ENCODE results near the gene PTPRS.
A peak's percentile ranks its signal among the peaks of the same experiment; 100 is the strongest.
"Not testable (repeated sequence)": the region's sequence is repeated elsewhere in the genome, so short reads cannot be mapped to it uniquely, and the experiment has no call there.

PTPRS gene

DNA sequence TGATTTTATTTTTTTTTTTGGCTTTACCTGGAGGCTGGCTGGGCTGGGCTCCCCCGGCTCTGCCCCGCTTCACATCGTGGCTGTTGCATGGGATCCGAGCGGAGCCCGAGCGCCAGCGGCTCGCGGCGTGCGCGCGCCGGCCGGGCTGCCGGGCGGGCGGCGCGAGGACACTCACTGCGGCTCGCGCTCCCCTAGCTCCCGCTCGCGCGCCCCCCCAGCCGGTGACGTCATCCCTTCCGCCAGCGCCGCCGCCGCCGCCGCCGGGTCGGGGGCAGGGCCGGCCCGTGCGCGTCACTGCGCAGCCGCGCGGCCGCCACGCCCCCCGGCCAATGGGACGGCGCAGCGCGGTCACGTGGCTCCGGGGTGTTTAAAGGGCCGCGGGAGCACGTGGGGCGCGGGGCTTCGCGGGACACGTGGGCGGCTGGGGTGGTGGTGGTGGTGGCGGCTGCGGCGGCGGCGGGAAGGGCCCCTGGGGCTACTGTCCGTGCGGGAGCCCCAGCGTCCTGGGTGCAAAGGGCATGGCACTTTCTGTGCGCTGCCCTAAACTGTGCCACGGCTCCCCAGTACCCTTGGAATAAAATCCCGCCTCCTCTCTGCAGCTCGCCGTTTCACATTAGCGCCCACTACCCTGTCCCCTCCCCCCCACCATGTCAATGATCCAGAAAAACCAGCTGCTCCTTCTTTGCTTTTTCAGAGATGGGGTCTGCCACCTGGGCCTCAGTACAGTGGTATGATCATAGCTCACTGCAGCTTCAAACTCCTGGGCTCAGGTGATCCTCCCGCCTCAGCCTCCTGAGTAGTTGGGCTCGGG lies at the start of gene PTPRS:
PTPRS (minus strand) TSS at position 176 of the 811 bp plus-strand sequence. CDS start 54,672 bp downstream, outside the sequence.
- DNase-seq = peak; percentile 80

DNA sequence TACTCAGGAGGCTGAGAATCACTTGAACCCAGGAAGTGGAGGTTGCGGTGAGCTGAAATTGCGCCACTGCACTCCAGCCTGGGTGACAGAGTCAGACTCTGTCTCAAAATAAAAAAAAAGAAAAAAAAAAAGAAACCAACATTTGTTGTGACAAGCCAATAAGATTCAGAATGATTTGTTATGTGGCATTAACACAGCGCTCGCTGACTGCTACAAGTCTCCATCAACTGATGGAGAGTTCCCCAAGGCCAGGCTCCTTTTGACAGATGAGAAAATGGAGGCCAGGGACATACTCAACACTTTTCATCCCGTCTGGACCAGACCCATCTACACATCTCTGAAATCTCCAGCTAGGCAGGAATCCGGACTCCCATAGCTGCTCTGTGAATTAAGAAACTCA lies 48.7 kb upstream of the PTPRS start:
- DNase-seq = no peak

DNA sequence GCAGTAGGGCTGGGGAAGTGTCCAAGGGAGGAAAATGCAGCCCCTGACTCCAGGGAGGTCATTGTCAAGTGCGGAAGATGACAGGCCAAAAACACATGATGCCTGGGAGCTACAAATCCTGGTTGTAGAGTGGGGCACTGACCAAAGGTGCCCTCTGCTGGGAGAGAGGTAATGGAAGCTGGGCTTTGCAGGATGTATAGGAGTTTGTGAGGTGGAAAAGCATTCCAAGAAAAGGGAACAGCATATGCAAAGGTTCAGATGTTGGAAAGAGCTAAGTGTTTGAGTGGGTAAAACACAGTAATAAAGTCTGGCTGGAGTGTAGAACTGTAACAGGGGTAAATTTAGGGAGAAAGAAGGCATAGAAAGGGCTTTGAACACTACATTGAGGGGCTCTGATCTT lies 46.9 kb upstream of the PTPRS start:
- no peak for DNase-seq

DNA sequence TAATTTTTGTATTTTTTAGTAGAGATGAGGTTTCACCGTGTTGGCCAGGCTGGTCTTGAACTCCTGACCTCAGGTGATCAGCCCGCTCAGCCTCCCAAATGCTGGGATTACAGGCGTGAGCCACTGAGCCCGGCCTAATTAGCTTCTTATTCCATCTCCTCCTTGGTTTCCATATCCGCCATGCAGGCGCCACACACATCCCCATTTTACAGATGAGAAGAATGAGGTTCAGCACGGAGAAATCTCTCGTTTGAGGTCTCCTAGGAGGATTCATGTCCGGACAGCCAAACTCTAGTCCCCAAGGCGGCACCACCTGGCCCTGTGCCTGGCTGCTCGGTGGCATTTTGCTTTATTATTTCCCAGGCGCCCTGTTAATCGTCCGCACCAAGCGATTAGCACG lies 46.2 kb upstream of the PTPRS start:
- DNase-seq = no peak

DNA sequence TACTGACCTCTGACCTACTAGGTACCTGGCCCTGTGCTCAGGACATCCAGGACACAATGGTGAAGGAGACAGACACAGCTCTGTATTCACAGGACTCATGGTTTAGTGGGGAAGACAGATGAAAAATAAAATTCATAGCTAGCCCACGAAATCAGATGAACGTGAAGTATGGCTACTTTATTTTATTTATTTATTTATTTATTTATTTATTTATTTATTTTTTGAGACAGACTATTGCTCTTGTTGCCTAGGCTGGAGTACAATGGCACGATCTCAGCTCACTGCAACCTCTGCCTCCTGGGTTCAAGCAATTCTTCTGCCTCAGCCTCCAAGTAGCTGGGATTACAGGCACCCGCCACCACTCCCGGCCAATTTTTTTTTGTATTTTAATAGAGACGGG lies 40.6 kb upstream of the PTPRS start:
- DNase-seq = not testable (repeated sequence)

DNA sequence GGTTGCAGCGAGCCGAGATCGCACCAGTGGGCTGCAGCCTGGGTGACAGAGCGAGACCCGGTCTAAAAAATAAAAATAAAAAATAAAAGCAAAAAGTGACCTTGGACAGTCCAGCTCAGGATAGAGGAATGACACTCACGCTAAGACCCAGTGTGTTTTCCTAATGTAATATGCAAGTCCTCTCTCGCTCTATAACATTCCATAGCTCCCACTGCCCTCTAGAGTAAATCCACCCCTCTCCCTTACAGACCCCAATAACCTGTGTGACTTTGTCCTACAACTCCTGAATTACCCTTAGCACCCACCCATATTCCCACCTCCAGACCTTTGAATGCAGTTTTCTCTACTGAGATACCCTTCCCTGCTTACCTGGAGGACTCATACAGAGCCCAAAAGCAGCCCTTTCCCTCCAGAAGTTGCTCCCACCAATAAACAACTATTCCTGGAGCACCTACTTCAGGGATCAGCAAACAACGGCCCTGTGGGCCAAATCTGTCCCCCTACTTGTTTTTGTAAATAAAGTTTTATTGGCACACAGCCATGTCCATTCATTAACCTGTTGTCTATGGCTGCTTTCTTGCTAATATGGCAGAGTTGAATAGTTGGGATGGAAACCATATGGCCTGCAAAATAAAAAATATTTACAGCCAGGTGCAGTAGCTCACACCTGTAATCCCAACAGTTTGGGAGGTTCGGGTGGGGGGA lies 39.8 kb upstream of the PTPRS start:
- no peak for DNase-seq

DNA sequence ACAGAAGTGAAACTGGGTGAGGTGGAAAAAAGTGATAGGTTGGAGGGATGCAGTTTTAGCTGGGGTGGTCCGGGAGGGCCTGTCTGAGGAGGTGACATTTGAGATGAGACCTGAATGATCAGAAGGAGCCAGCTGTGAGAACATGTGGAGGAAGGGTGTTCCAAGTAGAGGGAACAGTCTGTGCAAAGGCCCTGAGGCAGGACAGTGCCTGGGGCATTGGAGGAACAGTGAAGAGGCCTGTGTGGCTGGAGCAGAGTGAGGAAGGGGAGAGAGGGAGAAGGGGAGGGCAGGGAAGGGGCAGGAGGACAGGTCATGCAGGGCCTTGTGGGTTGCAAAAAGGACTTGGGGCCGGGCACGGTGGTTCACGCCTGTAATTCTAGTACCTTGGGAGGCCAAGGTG lies 36.3 kb upstream of the PTPRS start:
- DNase-seq = no peak

DNA sequence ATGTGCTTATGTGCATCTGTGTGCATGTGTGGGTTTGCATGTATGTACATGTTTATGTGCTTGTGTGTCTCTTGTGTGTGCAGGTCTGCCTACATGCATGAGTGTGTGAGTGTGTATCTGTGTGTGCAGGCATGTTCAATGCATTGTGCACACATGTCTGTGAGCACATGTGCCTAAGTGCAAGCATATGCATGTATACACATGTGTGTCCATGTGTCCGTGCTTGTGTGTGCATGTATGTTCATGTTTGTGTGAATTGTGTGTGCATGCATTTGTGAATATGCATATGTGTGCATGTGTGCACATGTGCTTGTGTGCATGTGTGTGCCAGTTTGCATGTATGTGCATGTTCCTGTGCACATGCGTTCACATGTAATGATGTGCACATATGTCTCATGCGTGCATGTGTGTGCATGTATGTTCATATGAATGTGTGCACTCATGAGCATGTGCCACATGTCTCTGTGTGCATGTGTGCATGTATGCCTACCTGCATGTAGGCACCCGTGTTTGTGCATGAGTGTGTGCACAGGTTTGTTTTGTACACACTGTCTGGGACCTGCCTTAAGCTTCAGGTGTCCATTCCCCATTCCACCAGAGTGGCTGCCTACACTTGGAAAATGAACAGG lies 32.1 kb upstream of the PTPRS start:
- no peak for DNase-seq

DNA sequence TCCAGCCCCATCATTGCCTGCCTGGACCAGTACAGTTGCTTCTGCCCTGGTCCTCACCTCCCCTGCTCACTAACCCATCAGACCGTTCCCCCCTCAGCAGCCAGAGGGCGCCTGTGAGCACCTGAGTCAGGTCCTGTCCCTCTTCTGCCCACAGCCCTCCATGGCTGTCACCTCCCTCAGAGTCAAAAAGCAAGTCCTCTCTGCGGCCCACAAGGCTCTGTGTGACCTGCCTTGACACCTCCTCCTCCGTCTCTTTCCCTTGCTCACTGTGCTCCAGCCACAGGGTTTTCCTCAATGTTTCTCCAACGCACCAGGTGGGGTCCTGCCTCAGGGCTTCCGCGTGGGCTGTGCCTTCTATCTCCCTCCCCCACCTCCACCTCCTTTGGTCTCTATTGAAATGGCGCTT lies 29.4 kb upstream of the PTPRS start:
- peak; percentile 78 for DNase-seq

DNA sequence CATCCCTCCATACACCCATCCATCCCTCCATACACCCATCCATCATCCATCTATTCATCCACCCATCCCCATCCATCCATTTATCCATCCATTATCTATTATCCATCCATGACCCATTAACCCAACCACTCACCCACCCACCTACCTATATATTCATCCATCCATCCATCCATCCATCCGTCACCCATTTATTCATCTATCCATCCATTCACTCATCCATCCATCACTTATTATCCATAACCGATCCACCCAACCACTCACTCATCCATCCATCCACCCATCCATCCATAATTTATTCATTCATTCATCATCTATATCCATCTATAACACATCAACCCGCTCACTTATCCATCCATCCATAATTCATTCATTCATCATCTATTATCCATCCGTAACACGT lies 28.7 kb upstream of the PTPRS start:
- DNase-seq = no peak

DNA sequence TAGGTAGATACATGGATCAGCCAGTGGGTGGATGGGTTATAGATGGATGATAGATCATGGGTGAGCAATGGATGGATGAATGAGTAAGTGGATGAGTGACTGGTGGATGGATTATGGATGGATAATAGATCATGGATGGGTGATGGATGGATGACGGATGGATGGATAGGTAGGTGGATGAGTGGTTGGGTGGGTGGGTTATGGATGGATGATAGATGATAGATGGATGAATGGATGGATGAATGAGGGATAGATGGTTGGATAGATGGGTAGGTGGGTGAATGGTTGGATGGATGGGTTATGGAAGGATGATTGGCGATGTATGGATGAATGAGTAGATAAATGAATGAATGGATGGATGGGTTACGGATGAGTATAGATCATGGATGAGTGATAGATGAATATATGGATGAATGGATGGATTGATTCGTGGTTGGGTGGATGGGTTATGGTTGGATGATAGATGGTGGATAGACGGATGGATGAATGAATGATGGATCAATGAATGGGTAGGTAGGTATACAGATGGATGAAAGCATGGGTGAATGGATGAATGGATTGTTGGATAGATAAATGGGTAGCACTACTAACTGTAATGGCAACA lies 27.0 kb upstream of the PTPRS start:
- no peak for DNase-seq

DNA sequence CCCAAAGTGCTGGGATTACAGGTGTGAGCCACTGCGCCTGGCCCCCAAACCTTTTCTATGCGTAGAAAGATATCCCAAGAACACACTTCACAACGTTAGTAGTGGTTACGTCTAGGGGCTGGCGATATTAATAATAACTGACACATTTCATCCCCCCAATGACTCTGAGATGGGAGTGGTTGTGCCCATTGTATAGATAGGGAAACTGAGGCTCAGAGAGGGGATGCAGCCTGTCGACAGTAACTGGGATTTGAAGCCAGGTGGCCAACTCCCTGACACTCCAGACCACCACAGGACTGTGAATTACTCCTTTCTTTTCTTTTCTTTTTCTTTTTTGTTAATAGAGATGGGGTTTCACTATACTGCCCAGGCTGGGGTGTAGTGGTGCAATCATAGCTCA lies 25.3 kb upstream of the PTPRS start:
- DNase-seq = no peak

DNA sequence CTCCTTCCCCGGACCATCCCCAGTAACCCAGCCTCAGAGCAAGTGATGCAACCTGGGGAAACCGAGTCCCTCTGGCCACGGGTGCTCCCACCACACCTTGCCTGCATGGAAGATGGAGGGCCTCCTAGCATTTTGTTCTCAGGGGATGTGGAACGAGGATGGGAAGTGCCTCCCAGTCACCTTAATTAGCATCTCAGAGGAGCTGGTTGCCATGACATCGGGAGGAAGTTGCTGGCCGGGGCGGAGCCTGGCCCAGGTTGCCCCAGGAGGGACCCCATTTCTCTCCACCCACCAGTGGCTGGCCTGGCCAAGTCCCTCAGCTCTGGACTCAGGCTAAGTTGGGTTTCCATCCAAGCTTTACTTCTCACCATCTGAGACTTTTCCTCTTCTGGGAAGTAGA lies 24.1 kb upstream of the PTPRS start:
- DNase-seq = no peak

DNA sequence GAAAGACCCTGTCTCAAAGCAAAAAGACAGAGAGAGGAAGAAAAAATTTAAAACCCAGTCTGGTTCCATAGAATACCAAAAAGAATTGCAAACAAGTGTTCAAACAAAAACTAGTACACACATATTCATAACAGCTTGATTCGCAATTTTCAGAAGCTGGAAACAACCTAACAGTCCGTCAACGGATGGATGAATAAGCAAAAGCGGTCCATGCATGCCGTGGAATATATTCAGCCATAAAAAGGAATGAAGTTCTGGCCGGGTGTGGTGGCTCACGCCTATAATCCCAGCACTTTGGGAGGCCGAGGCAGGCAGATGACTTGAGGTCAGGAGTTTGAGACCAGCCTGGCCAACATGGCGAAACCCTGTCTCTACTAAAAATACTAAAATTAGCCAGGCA lies 21.2 kb upstream of the PTPRS start:
- not testable (repeated sequence) for DNase-seq

DNA sequence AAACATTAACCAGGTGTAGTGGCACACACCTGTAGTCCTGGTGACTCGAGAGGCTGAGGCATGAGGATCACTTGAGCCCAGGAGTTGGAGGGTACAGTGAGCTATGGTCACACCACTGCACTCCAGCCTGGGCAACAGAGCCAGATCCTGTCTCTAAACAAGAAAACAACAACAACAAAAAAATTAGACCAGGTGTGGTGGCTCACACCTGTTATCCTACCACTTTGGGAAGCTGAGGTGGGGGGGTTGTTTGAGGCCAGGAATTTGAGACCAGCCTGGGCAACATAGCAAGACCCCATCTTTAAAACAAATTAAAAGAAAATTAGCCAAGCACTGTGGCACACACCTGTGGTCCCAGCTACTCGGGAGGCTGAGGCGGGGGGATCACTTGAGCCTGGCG lies 20.8 kb upstream of the PTPRS start:
- DNase-seq = no peak

DNA sequence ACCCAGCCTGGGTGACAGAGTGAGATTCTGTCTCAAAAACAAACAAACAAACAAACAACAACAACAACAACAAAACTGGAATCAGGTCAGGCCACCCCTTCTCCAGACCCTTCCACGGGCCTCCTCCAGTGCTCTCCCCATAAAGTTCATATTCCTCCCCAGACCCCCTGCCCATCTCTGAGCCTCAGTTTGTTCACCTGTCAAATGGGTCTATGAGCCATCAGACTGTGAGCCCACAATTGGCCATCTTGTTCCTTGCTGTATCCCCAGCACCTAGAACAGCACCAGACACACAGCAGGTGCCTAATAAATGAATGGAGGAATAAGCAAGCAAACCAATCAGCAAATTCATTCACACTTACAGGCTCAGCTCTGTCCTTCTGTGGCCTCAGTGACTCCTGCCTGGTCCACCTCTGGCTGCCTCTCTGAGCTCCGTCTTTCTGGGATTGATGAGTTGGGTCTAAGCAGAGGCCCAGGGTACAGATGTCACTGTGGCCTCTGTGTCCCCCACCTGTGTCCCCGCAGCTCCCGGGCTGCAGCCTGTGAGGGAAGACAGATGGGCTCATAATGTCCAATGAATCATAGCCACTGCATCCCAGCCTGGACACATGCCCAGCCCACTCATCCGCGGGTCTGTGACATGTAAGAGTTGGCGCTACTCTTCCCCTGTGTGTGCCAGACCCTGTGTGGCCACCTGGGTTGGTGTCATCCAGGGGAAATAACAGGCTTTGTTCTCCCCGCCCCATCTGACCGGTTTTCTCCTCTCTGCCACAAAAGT lies 19.6 kb upstream of the PTPRS start:
- no peak for DNase-seq

DNA sequence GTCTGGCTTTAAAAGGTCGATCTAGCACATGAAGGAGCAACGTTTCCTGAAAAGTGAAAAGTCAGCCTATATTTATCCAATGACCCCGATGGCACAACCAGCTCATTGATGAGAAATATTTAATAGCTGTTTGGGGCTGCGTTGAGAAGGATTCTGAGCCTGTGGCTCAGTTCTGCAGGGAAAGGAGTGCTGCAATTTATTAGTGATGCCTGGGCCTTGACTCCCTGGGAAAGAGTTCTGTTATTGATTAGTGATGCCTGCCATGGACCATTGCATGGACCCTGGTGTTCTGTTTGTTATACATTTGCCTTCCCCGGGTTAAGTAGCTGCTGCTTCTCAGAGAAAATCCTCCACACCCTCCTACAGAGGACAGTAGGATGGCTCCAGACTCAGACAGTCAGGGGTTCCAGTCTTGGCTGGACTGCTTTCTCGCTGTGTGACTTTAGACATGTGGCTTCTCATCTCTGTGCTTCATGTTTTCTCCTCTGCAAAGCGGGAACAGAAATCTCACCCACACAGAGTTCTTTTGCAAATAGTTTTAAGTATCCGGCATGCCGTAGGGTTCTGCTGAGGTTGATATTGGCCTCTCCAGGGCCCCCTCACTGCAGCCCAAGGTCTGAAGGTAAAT lies 17.7 kb upstream of the PTPRS start:
- no peak for DNase-seq

DNA sequence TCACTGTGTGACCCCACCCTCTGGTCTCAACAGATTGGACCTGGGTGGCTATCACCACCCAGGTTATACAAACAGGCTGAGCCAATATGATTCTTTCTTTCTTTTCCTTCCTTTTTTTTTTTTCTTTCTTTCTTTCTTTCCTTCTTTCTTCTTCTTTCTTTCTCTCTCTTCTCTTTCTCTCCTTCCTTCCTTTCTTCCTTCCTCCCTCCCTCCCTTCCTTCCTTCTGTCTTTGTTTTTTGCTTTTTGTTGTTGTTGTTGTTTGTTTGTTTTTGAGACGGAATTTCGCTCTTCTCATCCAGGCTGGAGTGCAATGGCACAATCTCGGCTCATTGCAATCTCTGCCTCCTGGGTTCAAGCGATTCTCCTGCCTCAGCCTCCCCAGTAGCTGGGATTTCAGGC lies 17.0 kb upstream of the PTPRS start:
- no peak for DNase-seq

DNA sequence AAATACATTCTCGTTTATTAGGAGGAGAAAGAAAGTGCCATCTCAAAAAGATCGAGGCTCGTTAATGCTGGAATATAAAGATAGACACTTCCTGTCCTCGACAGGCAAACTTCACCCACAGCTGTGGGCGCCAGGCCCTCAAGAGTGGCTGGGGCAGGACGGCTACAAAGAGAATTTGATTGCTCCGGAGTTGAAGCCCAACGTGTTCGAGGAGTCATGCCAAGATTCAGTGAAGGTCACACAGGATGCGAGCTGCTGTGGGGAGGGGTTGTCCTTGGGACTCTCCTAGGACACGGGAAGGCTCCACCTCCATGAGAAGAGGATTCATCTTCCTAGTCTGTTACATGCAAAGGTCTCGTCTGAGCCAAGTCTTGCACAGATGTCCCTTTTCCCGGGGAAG lies 16.3 kb upstream of the PTPRS start:
- no peak for DNase-seq

DNA sequence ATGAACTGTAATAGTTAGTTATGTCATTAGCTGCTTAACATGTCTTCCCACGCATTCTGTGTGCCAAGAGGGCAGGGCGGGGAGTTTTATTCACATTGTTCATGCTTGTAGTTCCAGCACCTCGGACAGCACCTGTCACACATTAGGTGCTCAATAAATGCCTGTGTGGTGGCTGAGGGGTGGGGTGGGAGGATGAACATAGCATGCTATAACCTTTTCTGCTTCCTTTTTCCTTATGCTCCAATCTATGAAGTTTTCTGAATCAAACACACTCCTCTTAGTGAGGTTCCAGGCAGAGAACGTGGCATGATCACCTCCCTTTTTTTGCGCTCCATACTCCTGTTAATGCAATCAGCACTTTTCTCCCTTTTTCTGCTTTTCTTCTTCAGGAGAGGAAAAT lies 15.8 kb upstream of the PTPRS start:
- DNase-seq = no peak

DNA sequence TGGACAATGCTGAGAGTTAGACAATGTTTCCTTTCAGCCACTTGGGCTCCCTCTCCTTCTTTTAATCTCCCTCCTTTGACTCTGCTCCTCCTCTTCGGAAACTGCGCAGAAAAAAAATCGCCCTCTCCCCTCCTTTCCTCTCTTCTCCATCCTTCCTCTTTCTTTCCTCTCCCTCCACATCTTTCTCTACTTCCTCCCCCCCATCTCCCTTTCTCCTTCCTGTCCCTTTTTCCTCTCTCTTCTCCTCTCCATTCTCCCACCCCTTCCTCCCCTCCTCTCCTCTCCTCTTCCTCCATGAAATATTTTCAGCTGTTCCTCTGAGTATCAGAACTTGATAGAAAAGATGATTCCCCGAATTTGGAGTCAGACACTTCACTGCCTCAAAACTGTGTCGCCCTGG lies 15.1 kb upstream of the PTPRS start:
- DNase-seq = no peak

DNA sequence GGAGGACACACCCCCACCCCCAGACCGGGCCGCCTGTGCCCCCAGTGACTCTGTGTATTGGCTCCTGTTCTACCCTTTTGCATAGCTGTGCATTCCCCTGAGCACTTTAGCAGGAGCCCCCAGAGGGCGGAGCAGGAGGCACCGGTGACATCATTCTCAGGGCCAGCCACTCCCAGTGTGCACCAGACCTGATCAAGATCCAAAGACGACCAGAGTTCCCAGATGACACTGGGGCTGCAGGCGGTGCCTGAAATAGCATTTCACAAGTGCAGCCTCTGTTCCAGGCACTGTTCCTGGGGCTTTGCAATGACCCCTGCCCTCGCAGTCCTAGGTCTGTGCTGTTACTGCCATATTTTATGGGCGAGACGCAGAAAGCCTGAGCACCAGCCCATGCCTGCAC lies 14.5 kb upstream of the PTPRS start:
- no peak for DNase-seq

All from activated effector memory CD4-positive, alpha-beta T cell treated with anti-CD3 and anti-CD28 coated beads, Interleukin-2, amount 50 U/mL, for 16 hours (primary cell).